Spleen (tissue), 11 donors: ENCODE results near the gene P4HTM. TPM values are rescaled to one million over a fixed set of nuclear protein-coding genes. Genes with fewer than 3 reads are reported as not detected.

Experiments used
- DNase-seq: peaks from one replicate; pipeline ENCODE4 v3.0.0-alpha.2; 2020
- H3K27ac ChIP-seq, 8 donors: fragments of 200-600 bp; sonication (generic) in 7 of 8; 1 replicate in 4 of 8; 2 replicates in 4 of 8; pipeline versions ENCODE4 v1.5.0 to v1.8.0; 2016 to 2021; ENCODE audit warnings: inconsistent platforms in 4 of 8, mild to moderate bottlenecking in 4 of 8, moderate library complexity in 1 of 8
- H3K27me3 ChIP-seq, 7 donors: fragments of 200-600 bp; sonication (generic) in 6 of 7; replicated peaks in 1 of 7; 1 replicate in 4 of 7; 2 replicates in 3 of 7; pipeline versions ENCODE4 v1.5.0 to v1.8.0; 2016 to 2021; ENCODE audit warnings: inconsistent platforms in 3 of 7, mild to moderate bottlenecking in 1 of 7
- H3K36me3 ChIP-seq, 6 donors: fragments of 200-600 bp; sonication (generic) in 5 of 6; 1 replicate in 4 of 6; 2 replicates in 2 of 6; pipeline versions ENCODE4 v1.5.0 to v1.8.0; 2016 to 2021; ENCODE audit warnings: inconsistent platforms in 2 of 6
- H3K4me1 ChIP-seq, 6 donors: fragments of 200-600 bp; sonication (generic) in 5 of 6; 1 replicate in 3 of 6; 2 replicates in 3 of 6; pipeline versions ENCODE4 v1.5.0 to v1.8.0; 2016 to 2021; ENCODE audit warnings: inconsistent platforms in 3 of 6
- H3K4me3 ChIP-seq, 8 donors: fragments of 200-600 bp; sonication (generic) in 7 of 8; 1 replicate in 4 of 8; 2 replicates in 4 of 8; pipeline versions ENCODE4 v1.5.0 to v1.8.0; 2016 to 2021; ENCODE audit warnings: inconsistent platforms in 4 of 8, mild to moderate bottlenecking in 4 of 8, moderate library complexity in 2 of 8
- H3K9me3 ChIP-seq, 8 donors: fragments of 200-600 bp; sonication (generic) in 7 of 8; 1 replicate in 4 of 8; 2 replicates in 4 of 8; pipeline versions ENCODE4 v1.5.0 to v1.8.0; 2016 to 2021; ENCODE audit warnings: inconsistent platforms in 4 of 8
- POLR2A ChIP-seq, 3 donors: fragments of 450-650 bp; IDR thresholded peaks; one replicate each; pipeline ENCODE4 v1.5.1; 2017; ENCODE audit warnings: antibody characterized with exemption in 3 of 3, mild to moderate bottlenecking in 1 of 3
- POLR2AphosphoS5 ChIP-seq, 3 donors: sonication (generic); formaldehyde crosslinking; IDR thresholded peaks; one replicate each; pipeline ENCODE4 v1.5.1; 2017; ENCODE audit warnings: antibody characterized with exemption in 3 of 3
- WGBS, 5 donors: extraction: QIAGEN DNeasy Blood & Tissue Kit in 3 of 5; methylation state at CpG; one replicate each; pipeline versions ENCODE4 v1.1.5 to v1.1.7; 2013 to 2018; 5-methylcytosine and 5-hydroxymethylcytosine counted together
- intact Hi-C: fragments of 100-400 bp; cut with DNase I; formaldehyde crosslinking; loops from one replicate; pipeline ENCODE4 v1.15.0; 2023; ENCODE audit warnings: low total_unique reads
- polyA plus RNA-seq, 3 donors: library from polyadenylated mRNA; stranded (reverse); fragments of 200-250 nt; gene quantifications; one replicate each; pipeline ENCODE4 v1.2.1, GENCODE V29; 2013
- total RNA-seq, 7 donors: library from RNA; depleted of rRNA in 3 of 7; stranded (reverse); fragments of >200 nt in 3 of 7; fragmentation: NEBNext Ultra II Directional in 4 of 7; extraction: Animal tissue kit (Norgen Biotek cat#: 25700) in 4 of 7; gene quantifications; one replicate each; pipeline versions ENCODE4 v1.1.0 to v1.2.1, GENCODE V29; 2016 to 2021
- TF ChIP-seq, protein P1 (sequence below), 11 experiments: fragments of 200-600 bp in 7 of 11; fragments of 450-650 bp in 4 of 11; sonication (generic) in 4 of 11; IDR thresholded peaks in 8 of 11; conservative IDR thresholded peaks in 3 of 11; 1 replicate in 7 of 11; 2 replicates in 4 of 11; pipeline versions ENCODE4 v1.4.0 to v1.8.0; 2016 to 2021; ENCODE audit warnings: antibody characterized with exemption in 11 of 11, inconsistent platforms in 4 of 11, mild to moderate bottlenecking in 1 of 11
- donor health status: healthy with polysubstance abuse.
- donor health status: DM: no; HTN: no; CAD: no; lungs with moderate emphysema.
- donor health status: DM: no; HTN: no; CAD: no.
- donor health status: Bipolar disorder and iron deficiency.
- donor health status: healthy.
- donor health status: DM: no; HTN: no; CAD: no.
- donor health status: DM: yes; HTN: yes; CAD: no.

P4HTM gene
- total and polyA plus RNA-seq, 10 donors: 20.8 to 49.3 (median 31.1) TPM

GRCh38 chr3:49028673-49029562, 38.9 kb downstream of the P4HTM start, which contains the start of gene IMPDH2:
TSS of gene IMPDH2 (minus strand) at chr3:49029398. CDS start at chr3:49029350, 48 bp downstream.
- Histone ChIP-seq H3K36me3 (peaks cover 0 to 80% (median 69%) of the 10 kb centered on the region in 6 donors), H3K4me1 (peaks cover 11 to 59% (median 42%) of the 10 kb centered on the region in 6 donors), H3K27me3 (no peaks in the 10 kb centered on the region), H3K9me3 (no peaks in the 10 kb centered on the region), H3K4me3 (peak within 1 kb of the TSS; percentile 51 to 72 (median 54)), H3K27ac (peak within 1 kb of the TSS; percentile 77 to 94 (median 92))
- intact Hi-C loops: loop anchor here (10.0 kb wide), 1 partner anchor 76 kb away; the partner anchor contains the start of gene QARS1
- peak; percentile 99 for DNase-seq
- TF ChIP-seq POLR2A (IDR thresholded peaks at IDR 0.05) (peak; percentile 69 to 97 (median 97)), POLR2AphosphoS5 (IDR thresholded peaks at IDR 0.05) (peak; percentile 100)
- TF ChIP-seq, protein P1, sequence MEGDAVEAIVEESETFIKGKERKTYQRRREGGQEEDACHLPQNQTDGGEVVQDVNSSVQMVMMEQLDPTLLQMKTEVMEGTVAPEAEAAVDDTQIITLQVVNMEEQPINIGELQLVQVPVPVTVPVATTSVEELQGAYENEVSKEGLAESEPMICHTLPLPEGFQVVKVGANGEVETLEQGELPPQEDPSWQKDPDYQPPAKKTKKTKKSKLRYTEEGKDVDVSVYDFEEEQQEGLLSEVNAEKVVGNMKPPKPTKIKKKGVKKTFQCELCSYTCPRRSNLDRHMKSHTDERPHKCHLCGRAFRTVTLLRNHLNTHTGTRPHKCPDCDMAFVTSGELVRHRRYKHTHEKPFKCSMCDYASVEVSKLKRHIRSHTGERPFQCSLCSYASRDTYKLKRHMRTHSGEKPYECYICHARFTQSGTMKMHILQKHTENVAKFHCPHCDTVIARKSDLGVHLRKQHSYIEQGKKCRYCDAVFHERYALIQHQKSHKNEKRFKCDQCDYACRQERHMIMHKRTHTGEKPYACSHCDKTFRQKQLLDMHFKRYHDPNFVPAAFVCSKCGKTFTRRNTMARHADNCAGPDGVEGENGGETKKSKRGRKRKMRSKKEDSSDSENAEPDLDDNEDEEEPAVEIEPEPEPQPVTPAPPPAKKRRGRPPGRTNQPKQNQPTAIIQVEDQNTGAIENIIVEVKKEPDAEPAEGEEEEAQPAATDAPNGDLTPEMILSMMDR (IDR thresholded peaks at IDR 0.05 in 8 of 11, conservative IDR thresholded peaks at IDR 0.05 in 3 of 11): peak in 6 of 11 experiments; percentile 12 to 42 (median 23)
- WGBS, 5 donors: 1 to 4% (median 2%) methylated on average over 27 to 55 of the region's 55 CpGs

- peaks cover 0 to 80% (median 67%) of the 10 kb centered on the region in 6 donors for H3K36me3 ChIP-seq
- intact Hi-C loops: loop anchor here (10.0 kb wide), 1 partner anchor 75 kb away; the partner anchor contains the start of gene QARS1
Measured at GRCh38 chr3:49029563-49029884, 39.5 kb downstream of the P4HTM start.

DNA sequence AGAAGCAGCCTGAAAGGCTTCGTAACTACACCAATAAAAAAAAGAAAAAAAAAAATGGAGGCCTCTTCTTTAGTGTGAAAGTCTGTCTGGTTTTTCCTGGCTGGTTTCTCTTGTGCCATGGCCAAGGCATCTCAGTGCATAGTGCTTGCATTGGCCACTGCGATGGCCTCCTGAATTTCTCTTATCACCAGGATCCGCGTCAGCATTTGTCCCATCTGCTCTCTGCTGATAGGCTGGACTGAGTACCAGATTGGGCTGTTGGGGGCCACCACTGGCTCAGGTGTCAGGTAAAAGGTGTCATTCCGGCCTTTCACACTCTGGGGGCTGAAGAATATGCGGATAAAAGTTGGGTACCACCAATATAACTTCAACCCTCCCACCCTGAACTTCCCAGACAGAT, 40.3 kb downstream of the P4HTM start:
- intact Hi-C loops: no loop called here
- no peaks in the 10 kb centered on the region for H3K9me3 ChIP-seq
- H3K36me3 ChIP-seq: peaks cover 0 to 80% (median 67%) of the 10 kb centered on the region in 6 donors
- peak overlapping the region in 2 of 8 donors; percentile 92 for H3K27ac ChIP-seq
- 85 to 97% (median 93%) methylated on average over 6 of the region's 6 CpGs for WGBS, 5 donors
- H3K4me1 ChIP-seq: peaks cover 8 to 46% (median 32%) of the 10 kb centered on the region in 6 donors
- H3K27me3 ChIP-seq: no peaks in the 10 kb centered on the region
- TF ChIP-seq POLR2A (IDR thresholded peaks at IDR 0.05): no peak
- TF ChIP-seq, protein P1 (IDR thresholded peaks at IDR 0.05 in 8 of 11, conservative IDR thresholded peaks at IDR 0.05 in 3 of 11): no peak
- TF ChIP-seq POLR2AphosphoS5 (IDR thresholded peaks at IDR 0.05): no peak
- H3K4me3 ChIP-seq: no peak overlapping the region
- DNase-seq: no peak

More at GRCh38 chr3:49029563-49029884, 39.5 kb downstream of the P4HTM start:
- Histone ChIP-seq H3K27me3 (no peaks in the 10 kb centered on the region), H3K27ac (peak overlapping the region; percentile 77 to 94 (median 92)), H3K4me3 (peak overlapping the region in 7 of 8 donors; percentile 51 to 72 (median 54)), H3K9me3 (no peaks in the 10 kb centered on the region), H3K4me1 (peaks cover 8 to 53% (median 38%) of the 10 kb centered on the region in 6 donors)
- TF ChIP-seq, protein P1 (IDR thresholded peaks at IDR 0.05 in 8 of 11, conservative IDR thresholded peaks at IDR 0.05 in 3 of 11): no peak
- WGBS, 5 donors: 1 to 4% (median 2%) methylated on average over 7 of the region's 7 CpGs
- no peak for DNase-seq
